ENCODE data around the gene CRLF1.
"Not testable (repeated sequence)": the region's sequence is repeated elsewhere in the genome, so short reads cannot be mapped to it uniquely, and the experiment has no call there.

Gene CRLF1

DNA sequence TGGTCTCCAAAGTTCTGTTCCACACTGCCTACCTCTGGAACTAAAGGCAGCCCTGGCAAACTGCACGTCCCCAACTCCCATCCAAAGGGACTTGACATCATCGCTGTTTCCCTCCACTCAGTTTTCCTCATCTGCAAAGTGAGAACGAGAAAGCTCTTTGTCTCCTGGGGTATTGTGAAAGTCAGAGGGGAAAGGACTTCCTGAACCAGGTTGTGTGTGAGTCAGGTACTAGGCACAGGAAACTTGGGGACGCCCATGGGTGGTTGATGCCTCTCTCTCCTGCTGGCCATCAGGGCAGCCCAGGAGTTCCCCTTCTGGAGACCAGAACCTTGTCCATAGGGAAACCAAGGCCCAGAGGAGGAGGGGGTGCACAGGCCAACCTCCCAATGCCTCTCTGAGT is 4.7 kb downstream of the CRLF1 start:
- Histone ChIP-seq H4K20me1 (ENCODE audit: insufficient read depth, low read length) (no peaks in the 10 kb centered on the region), H3K9me3 (ENCODE audit: low read length) (no peaks in the 10 kb centered on the region), H3K9me2 (ENCODE audit: low read depth, low read length) (no peaks in the 10 kb centered on the region), H3K27me3 (ENCODE audit: insufficient read depth, low read length) (peaks cover 15% of the 10 kb centered on the region; the same call in 1 of the 2 replicates), H3F3A (ENCODE audit: insufficient read depth, low read length) (no peaks in the 10 kb centered on the region), H3K4me2 (ENCODE audit: low read length) (no peak overlapping the region), H2AFZ (ENCODE audit: low read length) (no peak overlapping the region), H3K36me3 (ENCODE audit: insufficient read depth, low read length) (no peaks in the 10 kb centered on the region), H3K9ac (ENCODE audit: low read length) (no peak overlapping the region), H3K4me3 (ENCODE audit: low read depth, low read length, poor library complexity, severe bottlenecking) (no peak overlapping the region), H3K79me2 (ENCODE audit: insufficient read depth, low read length) (no peaks in the 10 kb centered on the region), H3K4me1 (ENCODE audit: insufficient read depth, low read length, severe bottlenecking) (no peaks in the 10 kb centered on the region), H3K27ac (ENCODE audit: low read depth, low read length, poor library complexity, severe bottlenecking) (no peak overlapping the region)
- TF ChIP-seq EZH2 (IDR thresholded peaks at IDR 0.05; ENCODE audit: borderline replicate concordance, low read length) (no peak), CTCF (IDR thresholded peaks at IDR 0.05; ENCODE audit: low read length) (no peak)

DNA sequence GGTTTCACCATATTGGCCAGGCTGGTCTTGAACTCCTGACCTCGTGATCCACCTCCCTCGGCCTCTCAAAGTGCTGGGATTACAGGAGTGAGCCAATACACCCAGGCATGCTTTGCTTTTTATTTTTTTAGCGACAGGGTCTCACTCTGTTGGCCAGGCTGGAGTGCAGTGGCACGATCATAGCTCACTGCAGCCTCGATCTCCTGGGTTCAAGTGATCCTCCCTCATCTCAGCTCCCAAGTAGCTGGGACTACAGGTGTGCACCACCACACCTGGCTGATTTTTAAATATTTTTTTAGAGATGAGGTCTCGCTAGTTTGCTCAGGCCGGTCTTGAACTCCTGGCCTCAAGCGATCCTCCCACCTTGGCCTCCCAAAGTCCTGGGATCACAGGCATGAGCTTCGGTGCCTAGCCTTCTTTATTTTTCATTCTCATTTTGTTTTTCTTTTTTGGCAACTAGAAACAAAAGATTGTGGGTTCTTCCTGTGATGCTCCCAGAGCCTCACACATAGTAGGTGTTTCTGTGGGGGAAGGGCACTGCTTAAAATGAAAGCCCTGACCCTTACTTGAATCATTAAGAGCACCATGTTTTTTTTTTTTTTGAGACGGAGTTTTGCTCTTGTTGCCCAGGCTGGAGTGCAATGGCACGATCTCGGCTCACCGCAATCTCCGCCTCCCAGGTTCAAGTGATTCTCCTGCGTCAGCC is 5.8 kb downstream of the CRLF1 start:
- not testable (repeated sequence) for H3K79me2 ChIP-seq (ENCODE audit: insufficient read depth, low read length); H4K20me1 ChIP-seq (ENCODE audit: insufficient read depth, low read length); H3K4me3 ChIP-seq (ENCODE audit: low read depth, low read length, poor library complexity, severe bottlenecking); H3K9ac ChIP-seq (ENCODE audit: low read length); H3K36me3 ChIP-seq (ENCODE audit: insufficient read depth, low read length); H3K9me3 ChIP-seq (ENCODE audit: low read length); H2AFZ ChIP-seq (ENCODE audit: low read length); H3K27ac ChIP-seq (ENCODE audit: low read depth, low read length, poor library complexity, severe bottlenecking); H3F3A ChIP-seq (ENCODE audit: insufficient read depth, low read length); H3K9me2 ChIP-seq (ENCODE audit: low read depth, low read length); H3K4me1 ChIP-seq (ENCODE audit: insufficient read depth, low read length, severe bottlenecking); H3K4me2 ChIP-seq (ENCODE audit: low read length)
- peaks cover 15% of the 10 kb centered on the region; the same call in 1 of the 2 replicates for H3K27me3 ChIP-seq (ENCODE audit: insufficient read depth, low read length)

DNA sequence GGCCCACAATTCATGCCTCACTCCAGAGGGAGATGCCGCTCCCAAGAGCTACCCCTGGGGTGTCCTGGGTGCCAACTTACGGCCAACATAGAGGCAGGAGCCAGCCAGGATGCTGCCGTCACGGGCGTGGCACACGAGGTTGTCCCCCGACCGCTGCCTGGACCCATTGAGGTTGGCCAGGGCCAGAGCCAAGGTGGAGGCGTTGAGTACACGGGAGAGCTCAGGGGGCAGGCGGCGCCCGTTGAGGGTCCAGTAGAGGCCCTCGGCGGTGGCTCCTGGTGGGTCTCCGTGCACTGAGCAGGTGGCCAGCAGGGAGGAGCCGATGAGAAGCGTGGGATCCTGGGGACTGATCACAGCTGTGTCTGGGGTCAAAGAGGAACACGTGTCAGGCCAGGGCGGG is 7.1 kb downstream of the CRLF1 start:
- Histone ChIP-seq H3K4me1 (ENCODE audit: insufficient read depth, low read length, severe bottlenecking) (peaks cover 5% of the 10 kb centered on the region), H3K9me2 (ENCODE audit: low read depth, low read length) (no peaks in the 10 kb centered on the region), H3F3A (ENCODE audit: insufficient read depth, low read length) (no peaks in the 10 kb centered on the region), H3K4me3 (ENCODE audit: low read depth, low read length, poor library complexity, severe bottlenecking) (no peak overlapping the region), H3K36me3 (ENCODE audit: insufficient read depth, low read length) (no peaks in the 10 kb centered on the region), H3K27me3 (ENCODE audit: insufficient read depth, low read length) (peaks cover 13% of the 10 kb centered on the region; the same call in 1 of the 2 replicates), H2AFZ (ENCODE audit: low read length) (no peak overlapping the region), H3K79me2 (ENCODE audit: insufficient read depth, low read length) (no peaks in the 10 kb centered on the region), H3K9me3 (ENCODE audit: low read length) (no peaks in the 10 kb centered on the region), H3K9ac (ENCODE audit: low read length) (no peak overlapping the region), H3K27ac (ENCODE audit: low read depth, low read length, poor library complexity, severe bottlenecking) (no peak overlapping the region), H4K20me1 (ENCODE audit: insufficient read depth, low read length) (no peaks in the 10 kb centered on the region), H3K4me2 (ENCODE audit: low read length) (no peak overlapping the region)
- no peak for TF ChIP-seq EZH2 (IDR thresholded peaks at IDR 0.05; ENCODE audit: borderline replicate concordance, low read length)
- no peak for TF ChIP-seq CTCF (IDR thresholded peaks at IDR 0.05; ENCODE audit: low read length)

All from OCI-LY1 (cell line).